Calu3 (cell line): ENCODE measurements around the gene ARHGEF11. TPM values are rescaled to one million over a fixed set of nuclear protein-coding genes. Genes with fewer than 3 reads are reported as not detected.

Experiments used
- BruUV-seq: library from RNA; stranded (reverse); fragments of 400-500 nt; replicated peaks from 2 replicates; lab custom pipeline; 2021; lab: Mats Ljungman, UMichigan
- CTCF ChIA-PET: fragments of 300-600 bp; sonication (Branson Sonifier 250); formaldehyde crosslinking; loops from one replicate; lab custom pipeline; 2022; ENCODE audit warnings: antibody characterized with exemption; lab: Charles Lee
- DNase-seq: peaks from one replicate; pipeline ENCODE4 v3.0.0; 2022
- H3K27ac Mint-ChIP-seq: one replicate; pipeline ENCODE4 v1.8.0; 2022; ENCODE audit warnings: mixed read lengths; ENCODE audit not compliant: unreplicated experiment
- H3K27me3 Mint-ChIP-seq: one replicate; pipeline ENCODE4 v1.8.0; 2022; ENCODE audit warnings: mixed read lengths; ENCODE audit not compliant: unreplicated experiment
- H3K36me3 Mint-ChIP-seq: one replicate; pipeline ENCODE4 v1.8.0; 2022; ENCODE audit warnings: mild to moderate bottlenecking, moderate library complexity, mixed read lengths; ENCODE audit not compliant: insufficient read depth, unreplicated experiment
- H3K4me1 Mint-ChIP-seq: one replicate; pipeline ENCODE4 v1.8.0; 2022; ENCODE audit warnings: mild to moderate bottlenecking, low read depth, mixed read lengths; ENCODE audit not compliant: unreplicated experiment
- H3K4me3 Mint-ChIP-seq: one replicate; pipeline ENCODE4 v1.8.0; 2022; ENCODE audit warnings: mild to moderate bottlenecking, low read depth, moderate library complexity, mixed read lengths; ENCODE audit not compliant: unreplicated experiment
- H3K9me3 Mint-ChIP-seq: one replicate; pipeline ENCODE4 v1.8.0; 2022; ENCODE audit warnings: low read depth, mixed read lengths; ENCODE audit not compliant: unreplicated experiment
- intact Hi-C: fragments of 100-400 bp; cut with micrococcal nuclease; formaldehyde crosslinking; loops from one replicate; pipeline ENCODE4 v1.10.0; 2022; ENCODE audit not compliant: unreplicated experiment
- total RNA-seq: library from RNA; stranded (reverse); gene quantifications from 2 replicates; pipeline ENCODE4 v1.2.3, GENCODE V29; 2022
- TF ChIP-seq, protein P1 (sequence below): fragments of 200-600 bp; IDR thresholded peaks from one replicate; pipeline ENCODE4 v1.8.0; 2022; ENCODE audit warnings: antibody characterized with exemption; ENCODE audit not compliant: unreplicated experiment

The ARHGEF11 gene
- total RNA-seq, 1 experiment from 2014 or later, result 44.1 TPM

DNA sequence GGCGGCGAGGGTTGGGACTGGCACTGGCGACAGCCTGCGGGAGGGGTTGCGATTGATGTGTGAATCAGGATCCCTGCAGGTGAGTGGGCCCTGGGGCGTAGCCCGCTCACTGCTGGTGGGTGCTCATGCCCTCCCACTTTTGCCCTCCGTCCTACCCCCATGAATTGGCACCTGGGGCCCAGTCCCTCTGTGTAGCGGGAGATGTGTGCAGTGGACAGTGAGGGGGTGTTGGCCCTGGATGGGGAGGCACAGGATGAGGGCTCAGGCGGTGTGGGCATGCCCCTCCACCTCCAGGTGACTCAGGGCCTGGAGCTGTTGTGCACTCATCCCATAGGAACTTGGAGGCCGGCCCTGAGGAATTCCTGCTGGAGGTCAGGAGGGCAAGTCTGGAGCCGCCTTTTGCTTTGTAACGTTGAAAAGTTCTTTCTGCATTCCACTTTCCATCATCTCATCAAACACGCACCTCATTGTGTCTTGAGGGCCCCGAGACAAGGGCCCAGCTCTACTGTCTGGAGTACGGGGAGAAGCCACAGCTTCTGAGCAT is 149.0 kb downstream of the ARHGEF11 start:
- peaks cover 19% of the 10 kb centered on the region for H3K4me1 Mint-ChIP-seq
- intact Hi-C loops, result loop anchor here (10.0 kb wide), 1 partner anchor 272 kb away; no protein-coding TSS in a partner anchor
- H3K4me3 Mint-ChIP-seq, result no peak overlapping the region
- H3K27ac Mint-ChIP-seq, result no peak overlapping the region
- no peaks in the 10 kb centered on the region for H3K36me3 Mint-ChIP-seq
- CTCF ChIA-PET, result interaction anchor here (1.1 to 1.2 kb wide), 2 partner anchors 22 to 30 kb away, joined by 7 to 13 read pairs; no protein-coding TSS in a partner anchor
- H3K27me3 Mint-ChIP-seq, result peaks cover 48% of the 10 kb centered on the region
- H3K9me3 Mint-ChIP-seq, result no peaks in the 10 kb centered on the region
- TF ChIP-seq, protein P1, sequence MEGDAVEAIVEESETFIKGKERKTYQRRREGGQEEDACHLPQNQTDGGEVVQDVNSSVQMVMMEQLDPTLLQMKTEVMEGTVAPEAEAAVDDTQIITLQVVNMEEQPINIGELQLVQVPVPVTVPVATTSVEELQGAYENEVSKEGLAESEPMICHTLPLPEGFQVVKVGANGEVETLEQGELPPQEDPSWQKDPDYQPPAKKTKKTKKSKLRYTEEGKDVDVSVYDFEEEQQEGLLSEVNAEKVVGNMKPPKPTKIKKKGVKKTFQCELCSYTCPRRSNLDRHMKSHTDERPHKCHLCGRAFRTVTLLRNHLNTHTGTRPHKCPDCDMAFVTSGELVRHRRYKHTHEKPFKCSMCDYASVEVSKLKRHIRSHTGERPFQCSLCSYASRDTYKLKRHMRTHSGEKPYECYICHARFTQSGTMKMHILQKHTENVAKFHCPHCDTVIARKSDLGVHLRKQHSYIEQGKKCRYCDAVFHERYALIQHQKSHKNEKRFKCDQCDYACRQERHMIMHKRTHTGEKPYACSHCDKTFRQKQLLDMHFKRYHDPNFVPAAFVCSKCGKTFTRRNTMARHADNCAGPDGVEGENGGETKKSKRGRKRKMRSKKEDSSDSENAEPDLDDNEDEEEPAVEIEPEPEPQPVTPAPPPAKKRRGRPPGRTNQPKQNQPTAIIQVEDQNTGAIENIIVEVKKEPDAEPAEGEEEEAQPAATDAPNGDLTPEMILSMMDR, result no peak
- no TSS peak for BruUV-seq
- DNase-seq, result peak; percentile 27

DNA sequence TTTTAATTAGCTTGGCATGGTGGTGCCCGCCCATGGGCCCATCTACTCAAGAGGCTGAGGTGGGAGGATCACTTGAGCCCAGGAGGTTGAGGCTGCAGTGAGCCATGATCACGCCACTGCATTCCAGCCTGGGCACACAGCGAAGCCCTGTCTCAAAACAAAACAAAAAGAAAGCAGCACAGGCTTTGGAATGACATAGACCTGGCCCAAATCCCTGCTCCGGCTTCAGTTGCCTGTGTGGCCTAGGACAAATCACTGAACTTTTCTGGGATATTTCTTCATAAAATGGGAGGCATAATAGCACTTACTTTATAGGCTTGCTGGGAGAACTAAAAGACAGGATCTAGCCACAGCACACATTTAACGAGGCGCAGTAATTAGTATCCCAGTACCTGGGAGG is 149.6 kb downstream of the ARHGEF11 start:
- Mint-ChIP-seq H3K4me1 (peaks cover 19% of the 10 kb centered on the region), H3K27me3 (peaks cover 48% of the 10 kb centered on the region), H3K9me3 (no peaks in the 10 kb centered on the region), H3K4me3 (no peak overlapping the region), H3K27ac (no peak overlapping the region), H3K36me3 (no peaks in the 10 kb centered on the region)
- CTCF ChIA-PET, result no interaction called here
- intact Hi-C loops, result loop anchor here (10.0 kb wide), 1 partner anchor 271 kb away; no protein-coding TSS in a partner anchor
- no peak for DNase-seq
- no TSS peak for BruUV-seq
- TF ChIP-seq, protein P1, result no peak

DNA sequence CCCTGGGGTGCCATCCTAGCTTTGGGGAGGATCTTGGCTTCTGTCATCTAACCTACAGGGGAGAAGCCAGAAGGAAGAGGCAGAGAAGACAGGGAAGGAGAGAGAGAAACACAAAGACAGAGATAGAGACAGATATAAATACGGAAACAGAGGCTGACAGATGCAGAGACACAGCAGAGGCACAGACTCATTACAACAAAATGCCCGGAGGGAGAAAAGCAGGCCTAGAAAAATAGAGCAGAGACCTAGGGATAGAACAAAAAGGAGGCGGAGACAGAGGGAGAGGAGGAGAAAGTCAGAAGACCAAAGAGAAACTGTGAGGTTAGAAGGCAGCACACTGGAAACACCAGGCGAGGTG is 150.1 kb downstream of the ARHGEF11 start:
- BruUV-seq, result no TSS peak
- H3K9me3 Mint-ChIP-seq, result no peaks in the 10 kb centered on the region
- TF ChIP-seq, protein P1, result no peak
- H3K36me3 Mint-ChIP-seq, result no peaks in the 10 kb centered on the region
- peaks cover 19% of the 10 kb centered on the region for H3K4me1 Mint-ChIP-seq
- no peak for DNase-seq
- peaks cover 51% of the 10 kb centered on the region for H3K27me3 Mint-ChIP-seq
- no peak overlapping the region for H3K27ac Mint-ChIP-seq
- no peak overlapping the region for H3K4me3 Mint-ChIP-seq
- CTCF ChIA-PET, result interaction anchor here (1.3 kb wide), 1 partner anchor 32 kb away, joined by 4 read pairs; no protein-coding TSS in a partner anchor
- intact Hi-C loops, result loop anchor here (10.0 kb wide), 1 partner anchor 271 kb away; no protein-coding TSS in a partner anchor

DNA sequence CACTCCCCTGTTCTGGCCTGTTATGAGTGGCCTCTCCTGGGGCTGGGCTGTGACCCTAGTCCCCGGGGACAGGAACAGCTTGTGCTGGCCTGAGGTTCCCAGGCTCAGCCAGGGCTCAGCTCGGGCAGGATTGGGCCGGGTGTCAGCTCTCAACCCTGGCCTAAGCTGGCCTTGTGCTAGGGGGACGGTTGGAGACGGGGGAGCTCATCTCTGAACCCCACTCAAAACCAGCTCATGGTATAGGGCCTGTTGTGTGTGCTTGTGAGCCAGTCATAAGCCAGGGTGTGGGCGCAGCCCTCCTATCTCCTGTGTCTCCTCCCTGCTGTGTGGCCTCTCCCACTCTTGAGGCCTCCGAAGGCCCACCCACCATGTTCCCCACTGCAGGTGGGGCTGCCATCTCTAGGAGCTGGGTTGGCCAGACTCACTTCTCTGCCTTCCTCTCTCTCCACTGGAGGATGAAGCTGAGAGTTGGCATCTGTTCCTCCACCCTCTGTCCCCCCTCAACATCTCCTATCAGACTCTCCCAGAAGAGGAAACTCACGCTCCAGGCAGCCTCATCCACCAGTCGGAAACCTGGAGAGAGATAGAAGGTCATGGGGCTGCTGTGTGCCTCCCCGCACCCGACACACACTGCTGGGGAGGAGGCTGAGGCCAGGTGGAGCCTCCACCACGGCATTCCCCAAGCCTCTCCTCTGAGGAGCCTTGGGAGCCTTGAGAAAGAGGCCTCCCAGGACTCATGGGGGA is 150.7 kb downstream of the ARHGEF11 start:
- Mint-ChIP-seq H3K4me1 (peaks cover 19% of the 10 kb centered on the region), H3K36me3 (no peaks in the 10 kb centered on the region), H3K9me3 (no peaks in the 10 kb centered on the region), H3K27ac (no peak overlapping the region), H3K27me3 (peaks cover 56% of the 10 kb centered on the region), H3K4me3 (no peak overlapping the region)
- no peak for DNase-seq
- BruUV-seq, result no TSS peak
- TF ChIP-seq, protein P1, result no peak
- CTCF ChIA-PET, result interaction anchor here (1.3 kb wide), 1 partner anchor 33 kb away, joined by 4 read pairs; no protein-coding TSS in a partner anchor
- intact Hi-C loops, result loop anchor here (10.0 kb wide), 1 partner anchor 270 kb away; no protein-coding TSS in a partner anchor
